PFSK-1 (cell line): ENCODE measurements around the gene ARHGAP25.

Experiments used
- FOXP2 ChIP-seq: optimal IDR thresholded peaks from 2 replicates; pipeline ENCODE3; 2011; ENCODE audit warnings: borderline replicate concordance, control low read depth, inconsistent platforms; ENCODE audit not compliant: insufficient read depth; ENCODE audit errors: extremely low read length, extremely low read depth
- POLR2AphosphoS5 ChIP-seq: IDR thresholded peaks from 2 replicates; pipeline ENCODE4 v1.6.1; 2012; ENCODE audit warnings: low read depth, mild to moderate bottlenecking, control low read depth, low read length, moderate library complexity
- REST ChIP-seq, 2 experiments: IDR thresholded peaks; 2 replicates each; pipeline versions ENCODE4 v1.6.1 to v1.8.0; 2011 to 2012; ENCODE audit warnings: low read depth in 2 of 2, low read length in 2 of 2, control low read depth in 1 of 2, inconsistent platforms in 1 of 2, mild to moderate bottlenecking in 1 of 2, moderate library complexity in 1 of 2; ENCODE audit not compliant: insufficient read depth in 1 of 2
- SIN3A ChIP-seq: IDR thresholded peaks from 2 replicates; pipeline ENCODE4 v1.6.1; 2012; ENCODE audit warnings: mild to moderate bottlenecking, low read length, moderate library complexity, borderline replicate concordance; ENCODE audit not compliant: insufficient read depth
- TAF1 ChIP-seq: IDR thresholded peaks from 2 replicates; pipeline ENCODE4 v1.6.1; 2012; ENCODE audit warnings: low read length, control low read depth, borderline replicate concordance; ENCODE audit not compliant: insufficient read depth

Gene ARHGAP25

DNA sequence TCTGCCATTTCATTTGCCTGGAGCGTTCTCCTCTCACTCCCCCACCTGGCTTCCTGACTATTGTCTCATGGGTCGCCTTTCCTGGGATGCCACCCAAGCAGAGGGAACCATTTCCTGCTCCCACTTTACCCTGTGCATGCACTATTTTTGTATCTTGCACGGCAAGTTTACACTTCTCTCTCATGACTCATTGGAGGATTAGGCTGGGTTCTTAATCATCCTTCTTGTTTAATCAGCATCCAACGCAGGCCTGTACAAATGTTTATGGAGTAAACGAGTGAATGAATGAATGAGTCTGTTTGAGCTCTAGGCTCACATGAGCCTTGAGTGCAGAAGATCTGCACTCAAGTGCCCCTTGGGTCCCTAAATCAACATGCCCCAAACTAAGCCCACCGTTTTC, 3.8 kb upstream of the ARHGAP25 start:
- TF ChIP-seq FOXP2 (no peak), TAF1 (no peak), SIN3A (no peak), POLR2AphosphoS5 (no peak), REST (IDR thresholded peaks at IDR 0.05; ENCODE audit: insufficient read depth in 1 of 2, low read depth in 2 of 2, low read length in 2 of 2) (no peak)

- TF ChIP-seq POLR2AphosphoS5 (no peak), FOXP2 (no peak), REST (IDR thresholded peaks at IDR 0.05; ENCODE audit: insufficient read depth in 1 of 2, low read depth in 2 of 2, low read length in 2 of 2) (no peak), TAF1 (no peak), SIN3A (no peak)
Measured at GRCh38 chr2:68732036-68732932, 2.3 kb upstream of the ARHGAP25 start.

- no peak for TF ChIP-seq FOXP2
- no peak for TF ChIP-seq SIN3A
- TF ChIP-seq REST (IDR thresholded peaks at IDR 0.05; ENCODE audit: insufficient read depth in 1 of 2, low read depth in 2 of 2, low read length in 2 of 2): no peak
- no peak for TF ChIP-seq POLR2AphosphoS5
- TF ChIP-seq TAF1: no peak
Measured at GRCh38 chr2:68733365-68733764, 1.2 kb upstream of the ARHGAP25 start.

DNA sequence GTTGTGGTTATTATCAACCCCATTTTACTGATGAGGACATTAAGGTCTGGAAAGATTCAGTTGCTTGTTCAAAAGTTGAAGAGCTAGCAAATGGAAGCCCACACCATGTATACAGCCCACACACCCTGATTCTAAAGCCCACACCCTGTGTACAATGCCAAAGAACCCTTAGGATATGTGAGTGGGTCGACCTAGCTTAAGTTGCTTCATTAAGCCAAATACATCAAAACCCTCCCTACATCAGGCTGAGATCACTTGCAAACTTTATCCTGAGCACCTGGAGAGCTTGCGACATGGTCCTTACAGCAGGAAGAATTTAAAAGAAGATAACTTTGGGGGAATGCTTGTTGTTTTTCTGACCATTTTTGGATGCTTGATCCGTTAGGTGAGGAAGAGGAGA, 435 bp upstream of the ARHGAP25 start:
- no peak for TF ChIP-seq REST (IDR thresholded peaks at IDR 0.05; ENCODE audit: insufficient read depth in 1 of 2, low read depth in 2 of 2, low read length in 2 of 2)

- TF ChIP-seq POLR2AphosphoS5 (no peak), SIN3A (no peak), TAF1 (no peak), REST (IDR thresholded peaks at IDR 0.05; ENCODE audit: insufficient read depth in 1 of 2, low read depth in 2 of 2, low read length in 2 of 2) (no peak), FOXP2 (no peak)
Measured at GRCh38 chr2:68736086-68736485, 1.5 kb downstream of the ARHGAP25 start.
